H1 (cell line): ENCODE data around the gene DNAJB14. TPM values are rescaled to one million over a fixed set of nuclear protein-coding genes. Genes with fewer than 3 reads are reported as not detected.

Experiments
- CTCF ChIA-PET: fragments of 300-600 bp; sonication (Branson Sonifier 250); formaldehyde crosslinking; loops from one replicate; lab custom pipeline; 2021; ENCODE audit not compliant: partially characterized antibody; lab: Charles Lee
- POLR2A ChIA-PET: fragments of 300-600 bp; sonication (Branson Sonifier 250); formaldehyde crosslinking; loops from one replicate; lab custom pipeline; 2021; ENCODE audit warnings: inconsistent platforms; ENCODE audit not compliant: partially characterized antibody; lab: Charles Lee
- DNase-seq, 2 experiments: peaks; one replicate each; pipeline versions ENCODE4 v3.0.0 to v3.0.0-alpha.2; 2010 to 2022; ENCODE audit warnings: low spot score in 2 of 2, low read depth in 1 of 2, mixed read lengths in 1 of 2
- FAIRE-seq: peaks from 2 replicates; lab custom pipeline; 2011; peaks lifted over from hg19 to GRCh38; lab: Jason Lieb, UNC
- H2AFZ ChIP-seq: 2 replicates; pipeline ENCODE4 v1.8.1; 2012; ENCODE audit warnings: low read length, inconsistent platforms
- H2AK5ac ChIP-seq: 2 replicates; pipeline ENCODE4 v1.6.1; 2013; ENCODE audit warnings: low read depth, low read length
- H2BK120ac ChIP-seq: replicated peaks from 2 replicates; pipeline ENCODE3; 2013; ENCODE audit warnings: low read depth, low read length, inconsistent platforms
- H2BK12ac ChIP-seq: 2 replicates; pipeline ENCODE4 v1.6.1; 2013; ENCODE audit warnings: low read depth, low read length
- H2BK15ac ChIP-seq: 2 replicates; pipeline ENCODE4 v1.6.1; 2013; ENCODE audit warnings: low read length
- H2BK20ac ChIP-seq: 2 replicates; pipeline ENCODE4 v1.6.1; 2013; ENCODE audit warnings: low read length
- H2BK5ac ChIP-seq: 2 replicates; pipeline ENCODE4 v1.6.1; 2013; ENCODE audit warnings: low read depth, low read length
- H3K14ac ChIP-seq: 2 replicates; pipeline ENCODE4 v1.6.1; 2013; ENCODE audit warnings: inconsistent platforms; ENCODE audit not compliant: insufficient read length
- H3K18ac ChIP-seq: 2 replicates; pipeline ENCODE4 v1.6.1; 2013; ENCODE audit warnings: low read length; ENCODE audit errors: extremely low read depth
- H3K23ac ChIP-seq: 2 replicates; pipeline ENCODE4 v1.6.1; 2013; ENCODE audit warnings: inconsistent platforms; ENCODE audit not compliant: insufficient read length
- H3K23me2 ChIP-seq: 2 replicates; pipeline ENCODE4 v1.6.1; 2013; ENCODE audit warnings: low read depth, low read length
- H3K27ac ChIP-seq: 2 replicates; pipeline ENCODE4 v1.6.1; 2011; ENCODE audit warnings: low read depth, low read length, inconsistent platforms
- H3K27me3 ChIP-seq, 4 experiments: replicated peaks in 1 of 4; 1 replicate in 1 of 4; 2 replicates in 3 of 4; pipeline versions ENCODE4 v1.6.1 to v1.8.1; 2011 to 2013; ENCODE audit warnings: low read length in 3 of 4, mild to moderate bottlenecking in 3 of 4, inconsistent platforms in 2 of 4, mixed read lengths in 2 of 4, moderate library complexity in 1 of 4; ENCODE audit not compliant: control insufficient read depth in 3 of 4, insufficient read depth in 3 of 4; ENCODE audit errors: extremely low read depth in 1 of 4
- H3K36me3 ChIP-seq, 4 experiments: 2 replicates each; pipeline versions ENCODE4 v1.6.1 to v1.8.1; 2011 to 2013; ENCODE audit warnings: mild to moderate bottlenecking in 4 of 4, low read length in 3 of 4, moderate library complexity in 2 of 4, control low read depth in 1 of 4, inconsistent platforms in 1 of 4; ENCODE audit not compliant: insufficient read depth in 4 of 4, control insufficient read depth in 2 of 4
- H3K4ac ChIP-seq: replicated peaks from 2 replicates; pipeline ENCODE3; 2013; ENCODE audit warnings: low read length, low read depth, mixed read lengths, inconsistent platforms; ENCODE audit not compliant: insufficient read length
- H3K4me1 ChIP-seq, 4 experiments: replicated peaks in 1 of 4; 1 replicate in 1 of 4; 2 replicates in 3 of 4; pipeline versions ENCODE4 v1.6.1 to v1.8.1; 2011 to 2013; ENCODE audit warnings: low read length in 3 of 4, inconsistent platforms in 2 of 4, mixed read lengths in 1 of 4; ENCODE audit not compliant: insufficient read depth in 4 of 4, control insufficient read depth in 3 of 4
- H3K4me2 ChIP-seq, 2 experiments: 2 replicates each; pipeline versions ENCODE4 v1.6.1 to v1.8.1; 2011 to 2013; ENCODE audit warnings: low read depth in 2 of 2, low read length in 2 of 2, control low read depth in 1 of 2, inconsistent platforms in 1 of 2, mild to moderate bottlenecking in 1 of 2; ENCODE audit not compliant: insufficient read depth in 1 of 2
- H3K4me3 ChIP-seq, 4 experiments: fragments of 200-600, 300-600 bp in 1 of 4; sonication (generic), shearing (Covaris generic), sonication (Bioruptor Twin) in 1 of 4; 2 replicates each; pipeline versions ENCODE4 v1.5.1 to v1.8.1; 2011 to 2016; ENCODE audit warnings: low read length in 4 of 4, low read depth in 3 of 4, control low read depth in 2 of 4, inconsistent platforms in 2 of 4, mild to moderate bottlenecking in 2 of 4, mixed read lengths in 1 of 4, moderate library complexity in 1 of 4; ENCODE audit not compliant: insufficient read depth in 2 of 4; ENCODE audit errors: extremely low read depth in 1 of 4
- H3K56ac ChIP-seq: replicated peaks from 2 replicates; pipeline ENCODE3; 2013; ENCODE audit warnings: low read depth, mild to moderate bottlenecking, mixed read lengths, low read length, inconsistent platforms; ENCODE audit not compliant: insufficient read length
- H3K79me1 ChIP-seq: 2 replicates; pipeline ENCODE4 v1.6.1; 2013; ENCODE audit warnings: low read depth, low read length, control low read depth
- H3K79me2 ChIP-seq, 2 experiments: 2 replicates each; pipeline versions ENCODE4 v1.6.1 to v1.8.1; 2012 to 2013; ENCODE audit warnings: low read length in 2 of 2, mild to moderate bottlenecking in 2 of 2, inconsistent platforms in 1 of 2; ENCODE audit not compliant: insufficient read depth in 2 of 2, control insufficient read depth in 1 of 2
- H3K9ac ChIP-seq, 4 experiments: replicated peaks in 1 of 4; 1 replicate in 1 of 4; 2 replicates in 3 of 4; pipeline versions ENCODE4 v1.6.1 to v1.8.1; 2011 to 2013; ENCODE audit warnings: low read depth in 3 of 4, low read length in 3 of 4, control low read depth in 2 of 4, mild to moderate bottlenecking in 2 of 4, moderate library complexity in 2 of 4, inconsistent platforms in 1 of 4; ENCODE audit errors: extremely low read depth in 1 of 4
- H3K9me3 ChIP-seq, 2 experiments: 2 replicates each; pipeline versions ENCODE4 v1.6.1 to v1.8.1; 2012 to 2013; ENCODE audit warnings: mild to moderate bottlenecking in 2 of 2, moderate library complexity in 2 of 2, control low read depth in 1 of 2, inconsistent platforms in 1 of 2, low read depth in 1 of 2, low read length in 1 of 2, mixed read lengths in 1 of 2; ENCODE audit not compliant: insufficient read depth in 2 of 2
- H4K20me1 ChIP-seq, 2 experiments: replicated peaks in 1 of 2; 2 replicates each; pipeline versions ENCODE3 to v1.8.1; 2011 to 2013; ENCODE audit warnings: inconsistent platforms in 2 of 2, low read length in 2 of 2, mild to moderate bottlenecking in 1 of 2; ENCODE audit not compliant: insufficient read depth in 2 of 2, control insufficient read depth in 1 of 2
- H4K5ac ChIP-seq: 2 replicates; pipeline ENCODE4 v1.6.1; 2013; ENCODE audit warnings: low read length, low read depth, mixed read lengths, inconsistent platforms; ENCODE audit not compliant: insufficient read length
- H4K8ac ChIP-seq: 2 replicates; pipeline ENCODE4 v1.8.0; 2013; ENCODE audit warnings: mild to moderate bottlenecking, moderate library complexity, low read length, inconsistent platforms; ENCODE audit not compliant: insufficient read depth; ENCODE audit errors: extremely low read depth
- H4K91ac ChIP-seq: replicated peaks from 2 replicates; pipeline ENCODE3; 2013; ENCODE audit warnings: low read length, mixed read lengths, inconsistent platforms; ENCODE audit not compliant: insufficient read length
- ASH2L ChIP-seq: fragments of 200-600, 300-600 bp; sonication (generic); IDR thresholded peaks from one replicate; pipeline ENCODE4 v1.7.1; 2017; ENCODE audit warnings: low read length
- CHD2 ChIP-seq: IDR thresholded peaks from 2 replicates; pipeline ENCODE4 v1.6.1; 2012; ENCODE audit warnings: low read length, improper control_type of control experiment
- FOSL1 ChIP-seq: IDR thresholded peaks from 2 replicates; pipeline ENCODE4 v1.6.1; 2011; ENCODE audit warnings: mild to moderate bottlenecking, low read depth, low read length, moderate library complexity; ENCODE audit not compliant: insufficient read depth
- KDM1A ChIP-seq: fragments of 200-600, 300-600 bp; sonication (generic); IDR thresholded peaks from 2 replicates; pipeline ENCODE4 v1.7.1; 2016; ENCODE audit warnings: mild to moderate bottlenecking, low read length, borderline replicate concordance
- KDM4A ChIP-seq: IDR thresholded peaks from one replicate; pipeline ENCODE4 v1.7.1; 2012; ENCODE audit warnings: low read depth, mild to moderate bottlenecking, moderate library complexity, low read length, inconsistent platforms; ENCODE audit not compliant: severe bottlenecking
- POLR2AphosphoS5 ChIP-seq: IDR thresholded peaks from 2 replicates; pipeline ENCODE4 v1.6.1; 2011; ENCODE audit warnings: low read depth, low read length
- POU5F1 ChIP-seq: IDR thresholded peaks from 2 replicates; pipeline ENCODE4 v1.6.1; 2011; ENCODE audit warnings: low read depth, mild to moderate bottlenecking, low read length, moderate library complexity
- RNF2 ChIP-seq: fragments of 200-900, 300-1000 bp; sonication (generic); IDR thresholded peaks from 2 replicates; pipeline ENCODE4 v1.7.1; 2016; ENCODE audit warnings: borderline replicate concordance, low read depth, mild to moderate bottlenecking, antibody characterized with exemption, low read length; ENCODE audit not compliant: poor library complexity, severe bottlenecking; ENCODE audit errors: missing control alignments
- RXRA ChIP-seq: IDR thresholded peaks from 2 replicates; pipeline ENCODE4 v1.6.1; 2011; ENCODE audit warnings: low read depth, mild to moderate bottlenecking, low read length, moderate library complexity; ENCODE audit not compliant: insufficient read depth
- SIN3A ChIP-seq, 2 experiments: IDR thresholded peaks in 1 of 2; conservative IDR thresholded peaks in 1 of 2; 2 replicates each; pipeline ENCODE4 v1.6.1; 2011 to 2012; ENCODE audit warnings: low read length in 2 of 2, improper control_type of control experiment in 1 of 2, low read depth in 1 of 2, mild to moderate bottlenecking in 1 of 2
- SIRT6 ChIP-seq: IDR thresholded peaks from one replicate; pipeline ENCODE4 v1.7.1; 2012; ENCODE audit warnings: low read length, inconsistent platforms
- SP2 ChIP-seq: IDR thresholded peaks from 2 replicates; pipeline ENCODE4 v1.6.1; 2012; ENCODE audit warnings: mild to moderate bottlenecking, low read length, inconsistent platforms
- polyA plus RNA-seq, 7 experiments: library from polyadenylated mRNA; depleted of rRNA in 3 of 7; stranded (reverse) in 5 of 7; unstranded in 2 of 7; fragments of >200 nt in 5 of 7; fragments of 200-250 nt in 2 of 7; gene quantifications; 1 replicate in 5 of 7; 2 replicates in 1 of 7; 4 replicates in 1 of 7; pipeline versions ENCODE4 v1.2.1 to v1.2.3, GENCODE V29; 2011 to 2013; ENCODE audit warnings: missing spikeins in 2 of 7, mixed read lengths in 2 of 7
- total RNA-seq: library from RNA; stranded (reverse); fragmentation: NEBNext Ultra II Directional; extraction: Animal tissue kit (Norgen Biotek cat#: 25700); gene quantifications from 2 replicates; pipeline ENCODE4 v1.2.1, GENCODE V29; 2021
- TF ChIP-seq, protein P1 (sequence below), 3 experiments: IDR thresholded peaks; 1 replicate in 2 of 3; 2 replicates in 1 of 3; pipeline versions ENCODE4 v1.5.1 to v1.6.1; 2011; ENCODE audit warnings: low read length in 3 of 3, mild to moderate bottlenecking in 3 of 3, inconsistent platforms in 2 of 3, low read depth in 1 of 3, moderate library complexity in 1 of 3; ENCODE audit not compliant: insufficient read depth in 1 of 3; ENCODE audit errors: control extremely low read depth in 1 of 3

DNAJB14 gene
- total and polyA plus RNA-seq, 2 of the 8 experiments (the other 6 are each of a cell fraction or from before 2014, with no cell fraction given), result 3.4 to 35.4 TPM

DNA sequence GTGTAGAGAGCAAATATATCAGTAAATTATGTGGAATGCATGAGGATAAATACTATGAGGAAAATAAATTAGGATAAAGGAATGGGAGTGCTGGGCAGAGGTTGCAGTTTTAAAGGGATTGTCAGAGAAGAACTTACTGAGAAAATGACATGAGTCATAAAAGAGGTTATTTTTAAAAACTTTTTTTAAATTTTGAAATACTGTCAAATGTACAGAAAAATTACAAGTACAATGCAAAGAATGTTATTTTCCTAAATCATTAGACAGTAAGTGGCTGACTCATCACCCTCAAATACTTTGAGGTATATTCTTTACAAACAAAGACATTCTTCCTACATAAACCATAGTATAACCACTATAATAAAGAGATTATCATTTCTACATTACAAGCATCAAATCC, 33.5 kb upstream of the DNAJB14 start:
- Histone ChIP-seq H4K5ac (no peak overlapping the region), H3K4me1 (no peaks in the 10 kb centered on the region)
- no peak for FAIRE-seq
- no peak for TF ChIP-seq CHD2
- no peak for TF ChIP-seq POLR2AphosphoS5
- TF ChIP-seq KDM4A, result no peak
- no peak for TF ChIP-seq KDM1A
- TF ChIP-seq SIN3A (conservative IDR thresholded peaks at IDR 0.05 in 1 of 2, IDR thresholded peaks at IDR 0.05 in 1 of 2; ENCODE audit: low read depth in 1 of 2, low read length in 2 of 2), result no peak
- no peak for TF ChIP-seq POU5F1
- TF ChIP-seq, protein P1, sequence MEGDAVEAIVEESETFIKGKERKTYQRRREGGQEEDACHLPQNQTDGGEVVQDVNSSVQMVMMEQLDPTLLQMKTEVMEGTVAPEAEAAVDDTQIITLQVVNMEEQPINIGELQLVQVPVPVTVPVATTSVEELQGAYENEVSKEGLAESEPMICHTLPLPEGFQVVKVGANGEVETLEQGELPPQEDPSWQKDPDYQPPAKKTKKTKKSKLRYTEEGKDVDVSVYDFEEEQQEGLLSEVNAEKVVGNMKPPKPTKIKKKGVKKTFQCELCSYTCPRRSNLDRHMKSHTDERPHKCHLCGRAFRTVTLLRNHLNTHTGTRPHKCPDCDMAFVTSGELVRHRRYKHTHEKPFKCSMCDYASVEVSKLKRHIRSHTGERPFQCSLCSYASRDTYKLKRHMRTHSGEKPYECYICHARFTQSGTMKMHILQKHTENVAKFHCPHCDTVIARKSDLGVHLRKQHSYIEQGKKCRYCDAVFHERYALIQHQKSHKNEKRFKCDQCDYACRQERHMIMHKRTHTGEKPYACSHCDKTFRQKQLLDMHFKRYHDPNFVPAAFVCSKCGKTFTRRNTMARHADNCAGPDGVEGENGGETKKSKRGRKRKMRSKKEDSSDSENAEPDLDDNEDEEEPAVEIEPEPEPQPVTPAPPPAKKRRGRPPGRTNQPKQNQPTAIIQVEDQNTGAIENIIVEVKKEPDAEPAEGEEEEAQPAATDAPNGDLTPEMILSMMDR (IDR thresholded peaks at IDR 0.05; ENCODE audit: control extremely low read depth in 1 of 3, insufficient read depth in 1 of 3, low read depth in 1 of 3, low read length in 3 of 3), result no peak
- TF ChIP-seq RXRA, result no peak
- TF ChIP-seq ASH2L, result no peak
- no peak for TF ChIP-seq FOSL1
- no peak for TF ChIP-seq SIRT6
- TF ChIP-seq SP2, result no peak
- no peak for TF ChIP-seq RNF2
- TF ChIP-seq, all 59 proteins: peak for 0
- Histone ChIP-seq H2AK5ac (no peak overlapping the region), H3K9ac (no peak overlapping the region), H3K27ac (no peak overlapping the region), H3K56ac (no peak overlapping the region), H3K4ac (no peak overlapping the region), H2BK15ac (no peak overlapping the region), H3K79me2 (no peaks in the 10 kb centered on the region), H4K20me1 (no peaks in the 10 kb centered on the region), H3K4me2 (no peak overlapping the region), H2BK5ac (no peak overlapping the region), H3K27me3 (no peaks in the 10 kb centered on the region), H2BK120ac (no peak overlapping the region), H3K36me3 (no peaks in the 10 kb centered on the region), H3K18ac (no peak overlapping the region), H3K23me2 (no peaks in the 10 kb centered on the region), H3K14ac (no peak overlapping the region), H2AFZ (no peak overlapping the region), H3K4me3 (no peak overlapping the region), H2BK12ac (no peak overlapping the region), H3K79me1 (no peaks in the 10 kb centered on the region), H4K8ac (no peak overlapping the region), H2BK20ac (no peak overlapping the region), H4K91ac (no peak overlapping the region), H3K9me3 (no peaks in the 10 kb centered on the region), H3K23ac (no peak overlapping the region)
- ChIA-PET CTCF (interaction anchor here (1.0 kb wide), 1 partner anchor 18 kb away, joined by 3 read pairs; no protein-coding TSS in a partner anchor), POLR2A (no interaction called here)
- DNase-seq, result no peak
